Immature natural killer cell (primary cell): ENCODE results near the gene PLA2G2E. TPM values are rescaled to one million over a fixed set of nuclear protein-coding genes. Genes with fewer than 3 reads are reported as not detected.

ENCODE experiments used
- DNase-seq, 3 donors: peaks; one replicate each; pipeline ENCODE4 v3.0.0; 2022; ENCODE audit warnings: mixed read lengths in 1 of 3
- H3K27ac Mint-ChIP-seq, 6 donors: one replicate each; pipeline ENCODE4 v1.8.0; 2020; ENCODE audit warnings: mixed read lengths in 6 of 6, mild to moderate bottlenecking in 5 of 6, inconsistent platforms in 4 of 6, moderate library complexity in 3 of 6
- H3K27me3 Mint-ChIP-seq, 3 donors: one replicate each; pipeline ENCODE4 v1.8.0; 2020 to 2021; ENCODE audit warnings: low read depth in 3 of 3, mild to moderate bottlenecking in 3 of 3, mixed read lengths in 3 of 3, moderate library complexity in 3 of 3, inconsistent platforms in 1 of 3
- H3K36me3 Mint-ChIP-seq, 3 donors: one replicate each; pipeline ENCODE4 v1.8.0; 2020; ENCODE audit warnings: mixed read lengths in 3 of 3, inconsistent platforms in 2 of 3, mild to moderate bottlenecking in 2 of 3
- H3K4me1 Mint-ChIP-seq, 2 donors: one replicate each; pipeline ENCODE4 v1.8.0; 2020; ENCODE audit warnings: inconsistent platforms in 2 of 2, mild to moderate bottlenecking in 2 of 2, mixed read lengths in 2 of 2, moderate library complexity in 1 of 2
- H3K4me3 Mint-ChIP-seq, 5 donors: one replicate each; pipeline ENCODE4 v1.8.0; 2020; ENCODE audit warnings: mild to moderate bottlenecking in 5 of 5, mixed read lengths in 5 of 5, inconsistent platforms in 3 of 5, moderate library complexity in 3 of 5
- H3K9me3 Mint-ChIP-seq, 6 donors: one replicate each; pipeline ENCODE4 v1.8.0; 2020; ENCODE audit warnings: mild to moderate bottlenecking in 6 of 6, mixed read lengths in 6 of 6, inconsistent platforms in 4 of 6, moderate library complexity in 3 of 6
- polyA plus RNA-seq, 3 donors: library from polyadenylated mRNA; unstranded; fragments of 300-500 nt; fragmentation: Illumina TruSeq; gene quantifications; one replicate each; pipeline ENCODE4 v1.2.3, GENCODE V29; 2021

Gene PLA2G2E
- polyA plus RNA-seq, 3 donors from 2014 or later, result not detected

DNA sequence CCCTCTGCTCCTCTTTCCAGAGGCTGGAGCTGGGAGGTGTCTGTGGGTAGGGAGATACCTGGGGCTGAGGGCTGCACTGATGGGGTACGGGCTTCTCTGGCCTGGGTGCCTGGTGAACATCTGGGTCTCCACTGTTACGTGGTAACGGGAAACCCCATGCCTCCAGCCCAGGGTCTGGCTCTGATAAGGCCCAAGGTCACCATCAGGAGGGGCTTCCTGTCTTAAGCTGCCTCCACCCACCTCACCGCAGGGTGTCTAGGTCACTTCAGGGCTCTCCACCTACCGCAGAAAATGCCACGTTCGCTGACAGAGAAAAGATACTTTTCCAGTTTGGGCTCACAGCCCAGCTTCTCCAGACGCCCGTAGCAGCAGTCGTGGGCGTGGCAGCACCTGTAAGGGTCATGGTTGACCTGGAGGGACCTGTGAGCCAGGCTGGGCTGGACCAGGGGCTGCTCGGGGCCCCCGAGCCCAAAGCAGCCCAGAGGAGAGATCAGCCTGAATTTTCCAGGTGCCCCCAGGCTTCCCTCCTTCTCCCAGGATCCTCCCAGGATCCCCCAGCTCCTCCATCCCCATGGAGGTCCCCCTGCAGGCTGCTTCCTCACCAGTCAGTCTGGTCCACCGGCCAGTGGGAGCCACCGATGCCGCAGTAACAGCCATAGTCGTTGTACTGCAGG, 1.3 kb downstream of the PLA2G2E start:
- H3K27me3 Mint-ChIP-seq, result peaks cover 0 to 6% (median 2%) of the 10 kb centered on the region in 3 donors
- H3K36me3 Mint-ChIP-seq, result no peaks in the 10 kb centered on the region
- H3K27ac Mint-ChIP-seq, result no peak overlapping the region
- H3K4me1 Mint-ChIP-seq, result no peaks in the 10 kb centered on the region
- H3K9me3 Mint-ChIP-seq, result no peaks in the 10 kb centered on the region
- no peak overlapping the region for H3K4me3 Mint-ChIP-seq
- DNase-seq, result no peak

DNA sequence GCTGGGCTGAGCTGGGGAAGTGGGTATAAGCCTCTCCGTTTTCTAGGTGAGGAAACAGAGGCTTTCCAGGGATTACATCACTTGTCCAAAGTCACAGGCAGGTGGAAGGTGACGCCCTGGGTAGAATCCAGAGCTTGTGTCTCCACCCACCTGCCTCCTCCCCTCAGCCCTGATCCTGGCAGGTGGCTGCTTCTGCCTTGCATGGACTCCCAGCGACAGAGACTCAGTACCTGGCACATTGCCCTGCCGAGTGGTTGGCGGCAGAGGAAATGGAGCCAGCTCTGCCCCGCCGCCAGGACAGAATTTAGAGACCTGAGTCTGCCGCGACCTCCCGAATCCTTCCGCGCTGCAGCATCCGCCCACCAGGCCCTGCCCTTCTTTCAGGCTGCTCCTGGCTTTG, 2.1 kb downstream of the PLA2G2E start:
- Mint-ChIP-seq H3K4me1 (no peaks in the 10 kb centered on the region), H3K4me3 (no peak overlapping the region), H3K27me3 (peaks cover 0 to 6% (median 2%) of the 10 kb centered on the region in 3 donors), H3K9me3 (no peaks in the 10 kb centered on the region), H3K27ac (no peak overlapping the region), H3K36me3 (no peaks in the 10 kb centered on the region)
- no peak for DNase-seq

DNA sequence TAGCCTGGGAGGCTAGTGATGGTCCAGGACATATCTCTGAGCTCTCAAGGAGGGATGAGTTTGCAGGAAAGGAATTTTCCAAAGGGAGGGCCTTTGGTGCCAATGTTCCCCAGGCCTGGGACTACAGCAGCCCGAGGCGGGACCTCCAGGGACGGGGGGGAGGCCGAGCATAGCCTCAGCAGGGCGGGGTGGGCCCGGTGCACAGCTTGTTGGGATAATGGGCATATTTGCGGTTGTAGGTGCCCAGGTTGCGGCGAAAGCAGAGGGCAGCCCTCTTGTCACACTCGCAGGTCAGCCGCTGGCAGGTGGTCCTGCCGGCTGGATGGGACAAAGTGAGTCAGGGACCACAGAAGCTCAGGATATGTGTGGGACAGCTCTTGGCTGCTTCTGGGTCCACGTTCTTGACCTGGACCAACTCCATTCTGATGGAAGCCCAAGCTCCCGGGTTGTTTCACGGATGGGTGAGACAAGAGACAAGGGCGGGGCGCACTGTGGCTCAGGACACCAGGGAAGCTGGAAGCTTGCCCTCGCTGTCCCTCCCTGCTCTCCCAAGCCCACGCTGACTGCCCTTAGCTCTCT, 3.2 kb downstream of the PLA2G2E start:
- H3K36me3 Mint-ChIP-seq, result no peaks in the 10 kb centered on the region
- H3K27ac Mint-ChIP-seq, result no peak overlapping the region
- no peaks in the 10 kb centered on the region for H3K9me3 Mint-ChIP-seq
- no peak overlapping the region for H3K4me3 Mint-ChIP-seq
- H3K27me3 Mint-ChIP-seq, result peaks cover 0 to 6% (median 2%) of the 10 kb centered on the region in 3 donors
- H3K4me1 Mint-ChIP-seq, result no peaks in the 10 kb centered on the region
- DNase-seq, result no peak

DNA sequence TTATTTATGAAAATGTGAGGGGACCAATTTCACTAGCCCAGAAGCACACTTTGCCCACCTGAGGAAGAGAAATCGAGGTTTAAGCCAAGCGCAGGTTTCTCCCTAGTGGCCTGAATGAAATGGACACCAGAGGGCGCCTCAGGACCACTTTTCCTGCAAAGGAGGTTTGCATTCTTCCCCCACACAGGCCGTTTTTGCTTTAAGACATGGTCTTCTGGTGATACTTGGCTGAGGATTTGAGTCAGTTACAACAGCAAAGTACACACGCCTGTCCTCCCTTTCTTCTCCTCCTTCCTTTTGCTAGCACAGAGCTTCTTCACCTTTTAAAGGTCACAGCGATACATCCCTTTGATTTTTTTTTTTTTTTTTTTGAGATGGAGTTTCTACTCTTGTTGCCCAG, 5.4 kb downstream of the PLA2G2E start:
- Mint-ChIP-seq H3K4me3 (no peak overlapping the region), H3K27me3 (peaks cover 0 to 6% (median 0%) of the 10 kb centered on the region in 3 donors), H3K9me3 (no peaks in the 10 kb centered on the region), H3K36me3 (peaks cover 0 to 3% (median 0%) of the 10 kb centered on the region in 3 donors), H3K4me1 (no peaks in the 10 kb centered on the region), H3K27ac (peak overlapping the region in 1 of 6 donors; percentile 60)
- peak; percentile 59 to 72 (median 60) for DNase-seq

DNA sequence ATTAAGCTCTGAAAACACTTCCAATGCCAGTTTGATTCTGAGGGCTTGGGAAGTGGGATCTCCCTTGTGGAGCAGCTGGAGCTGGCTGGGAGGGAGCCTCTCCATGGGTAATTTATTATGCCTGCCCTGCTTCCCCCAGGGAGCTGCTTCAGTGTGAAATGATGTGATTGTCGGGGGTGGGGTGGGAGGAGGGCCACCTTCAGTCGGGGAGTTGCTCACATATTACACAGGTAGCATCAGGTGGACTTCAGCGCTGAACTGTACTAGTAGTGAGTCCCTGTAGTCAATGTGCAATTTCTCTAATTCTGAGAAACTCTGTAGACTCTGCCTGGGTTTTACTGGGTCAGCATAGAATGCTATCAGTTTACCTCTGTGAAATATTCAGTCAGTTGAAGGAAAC, 12.8 kb downstream of the PLA2G2E start:
- DNase-seq, result no peak
- no peaks in the 10 kb centered on the region for H3K4me1 Mint-ChIP-seq
- H3K4me3 Mint-ChIP-seq, result no peak overlapping the region
- no peaks in the 10 kb centered on the region for H3K9me3 Mint-ChIP-seq
- no peak overlapping the region for H3K27ac Mint-ChIP-seq
- peaks cover 0 to 2% (median 0%) of the 10 kb centered on the region in 3 donors for H3K27me3 Mint-ChIP-seq
- peaks cover 25 to 59% (median 46%) of the 10 kb centered on the region in 3 donors for H3K36me3 Mint-ChIP-seq

DNA sequence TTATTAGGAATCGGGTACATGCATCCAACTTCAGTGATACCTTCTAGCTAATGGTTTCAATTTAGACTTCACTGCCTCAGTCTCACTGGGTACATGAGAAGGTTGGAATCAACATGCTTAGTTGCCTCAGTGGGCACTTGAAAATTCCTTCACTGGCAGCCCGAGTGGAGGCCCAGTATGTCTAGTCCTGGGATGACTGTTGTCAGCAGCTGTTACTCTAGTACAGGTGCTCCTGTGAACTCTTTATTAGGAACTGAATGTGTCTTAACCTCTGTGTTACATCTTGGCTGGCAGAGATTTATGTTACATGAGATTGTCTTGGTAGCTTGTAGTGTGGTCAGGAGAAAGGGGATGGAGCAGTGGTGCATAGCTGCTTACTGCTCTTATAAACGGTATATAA, 13.4 kb downstream of the PLA2G2E start:
- no peak overlapping the region for H3K27ac Mint-ChIP-seq
- DNase-seq, result no peak
- peaks cover 28 to 62% (median 49%) of the 10 kb centered on the region in 3 donors for H3K36me3 Mint-ChIP-seq
- H3K27me3 Mint-ChIP-seq, result peaks cover 0 to 2% (median 0%) of the 10 kb centered on the region in 3 donors
- H3K4me3 Mint-ChIP-seq, result no peak overlapping the region
- H3K9me3 Mint-ChIP-seq, result no peaks in the 10 kb centered on the region
- peaks cover 0 to 1% of the 10 kb centered on the region in 2 donors for H3K4me1 Mint-ChIP-seq

DNA sequence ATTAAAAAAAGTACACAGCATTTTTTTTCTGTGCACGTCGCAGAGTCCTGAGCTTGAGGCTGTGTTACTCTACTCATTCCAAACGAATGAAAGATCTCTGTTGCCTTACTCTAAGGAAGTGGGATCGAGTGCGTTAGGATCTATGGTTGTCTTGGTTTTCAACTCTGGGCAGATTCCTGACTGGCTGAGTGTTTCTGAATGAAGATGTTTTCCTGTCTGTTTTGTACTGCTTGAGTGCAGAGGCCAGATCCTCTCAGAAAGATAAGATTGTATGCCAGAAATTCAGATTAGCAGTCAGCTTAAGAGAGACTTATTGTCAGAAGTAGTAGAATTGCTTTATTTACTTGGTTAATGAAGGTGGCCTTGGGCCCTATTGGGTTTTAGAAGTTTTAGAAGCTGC, 14.0 kb downstream of the PLA2G2E start:
- DNase-seq, result no peak
- Mint-ChIP-seq H3K9me3 (no peaks in the 10 kb centered on the region), H3K27ac (no peak overlapping the region), H3K4me3 (no peak overlapping the region), H3K27me3 (peaks cover 0 to 2% (median 0%) of the 10 kb centered on the region in 3 donors), H3K36me3 (peaks cover 34 to 66% (median 55%) of the 10 kb centered on the region in 3 donors), H3K4me1 (peaks cover 0 to 1% of the 10 kb centered on the region in 2 donors)

DNA sequence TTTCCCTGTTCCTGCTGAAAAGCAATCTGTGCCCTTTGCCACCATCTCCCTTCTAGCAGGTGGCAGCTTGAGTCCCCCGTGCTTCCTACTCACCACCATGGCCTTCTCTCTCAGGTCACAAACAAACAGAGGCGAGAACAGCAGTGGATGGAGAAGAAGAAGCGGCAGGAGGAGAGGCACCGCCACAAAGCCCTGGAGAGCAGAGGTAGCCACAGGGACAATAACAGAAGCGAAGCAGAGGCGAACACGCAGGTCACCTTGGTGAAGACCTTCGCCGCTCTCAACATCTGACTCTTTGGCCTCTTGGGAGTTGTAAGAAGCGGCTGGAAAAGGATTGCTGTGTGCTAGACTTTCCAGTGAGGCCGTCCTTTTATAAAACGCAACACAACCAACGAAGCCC, 16.0 kb downstream of the PLA2G2E start:
- DNase-seq, result no peak
- Mint-ChIP-seq H3K9me3 (no peaks in the 10 kb centered on the region), H3K4me3 (no peak overlapping the region), H3K36me3 (peaks cover 41 to 72% (median 55%) of the 10 kb centered on the region in 3 donors), H3K27me3 (peaks cover 0 to 2% (median 0%) of the 10 kb centered on the region in 3 donors), H3K4me1 (peaks cover 0 to 1% of the 10 kb centered on the region in 2 donors), H3K27ac (no peak overlapping the region)

DNA sequence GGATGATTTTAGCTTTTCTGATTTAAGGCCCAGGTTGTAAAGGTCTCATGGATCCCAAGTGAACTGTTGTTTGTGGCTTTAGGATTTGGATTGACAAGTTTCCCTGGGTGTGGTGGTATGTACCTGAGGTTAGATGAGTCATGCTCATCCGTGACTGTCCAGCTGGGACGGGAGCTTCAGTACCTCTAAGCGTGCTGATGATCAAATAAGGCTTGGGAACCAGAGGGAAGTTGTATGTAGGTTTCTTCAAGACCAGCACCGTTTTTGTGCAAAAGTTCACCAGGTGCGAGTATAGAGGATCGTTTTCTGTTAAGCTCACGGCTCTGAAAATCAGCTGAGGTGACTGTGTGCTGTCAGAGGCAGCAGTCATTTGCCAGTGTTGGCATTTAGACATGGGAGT, 19.8 kb downstream of the PLA2G2E start:
- Mint-ChIP-seq H3K36me3 (peaks cover 52 to 76% (median 57%) of the 10 kb centered on the region in 3 donors), H3K9me3 (no peaks in the 10 kb centered on the region), H3K27ac (no peak overlapping the region), H3K4me3 (no peak overlapping the region), H3K27me3 (peaks cover 0 to 2% (median 0%) of the 10 kb centered on the region in 3 donors), H3K4me1 (peaks cover 0 to 1% of the 10 kb centered on the region in 2 donors)
- DNase-seq, result no peak

DNA sequence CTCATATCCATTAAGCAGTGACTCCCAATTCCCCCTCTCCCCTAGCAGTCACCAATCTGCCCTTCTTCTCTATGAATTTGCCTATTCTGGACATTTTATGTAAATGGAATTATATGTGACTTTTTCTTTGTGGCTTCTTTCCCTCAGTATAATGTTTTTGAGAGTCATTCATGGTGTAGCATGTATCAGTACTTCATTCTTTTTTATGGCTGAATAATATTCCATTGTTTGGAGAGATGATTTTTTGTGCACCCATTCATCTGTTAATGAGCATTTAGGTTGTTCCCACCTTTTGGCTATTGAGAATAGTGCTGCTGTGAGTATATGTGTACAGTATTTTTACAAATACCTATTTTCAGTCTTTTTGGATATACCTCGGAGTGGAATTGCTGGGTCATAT, 21.8 kb downstream of the PLA2G2E start:
- H3K4me1 Mint-ChIP-seq, result peaks cover 0 to 1% of the 10 kb centered on the region in 2 donors
- peaks cover 0 to 2% (median 0%) of the 10 kb centered on the region in 3 donors for H3K27me3 Mint-ChIP-seq
- H3K27ac Mint-ChIP-seq, result no peak overlapping the region
- no peak for DNase-seq
- H3K36me3 Mint-ChIP-seq, result peaks cover 42 to 58% (median 47%) of the 10 kb centered on the region in 3 donors
- no peaks in the 10 kb centered on the region for H3K9me3 Mint-ChIP-seq
- no peak overlapping the region for H3K4me3 Mint-ChIP-seq

DNA sequence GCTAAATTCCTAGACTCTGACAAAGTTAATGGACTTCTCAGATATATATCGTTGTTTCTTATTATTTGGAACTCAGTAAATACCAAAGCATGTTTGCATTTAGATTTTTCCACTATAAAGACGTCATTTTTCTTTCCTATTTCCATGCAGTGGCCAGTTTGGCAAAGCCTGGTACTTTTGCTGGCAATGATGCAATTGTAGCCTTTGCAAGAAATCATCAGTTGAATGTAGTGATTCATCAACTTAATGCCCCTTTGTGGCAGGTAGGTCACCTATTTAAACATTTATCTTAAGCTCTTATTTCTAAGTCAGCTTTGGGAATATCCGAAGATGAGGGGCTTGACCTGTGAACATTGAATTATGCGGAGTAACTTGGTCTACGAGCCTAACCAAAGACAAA, 29.2 kb downstream of the PLA2G2E start:
- H3K27me3 Mint-ChIP-seq, result no peaks in the 10 kb centered on the region
- no peak overlapping the region for H3K4me3 Mint-ChIP-seq

DNA sequence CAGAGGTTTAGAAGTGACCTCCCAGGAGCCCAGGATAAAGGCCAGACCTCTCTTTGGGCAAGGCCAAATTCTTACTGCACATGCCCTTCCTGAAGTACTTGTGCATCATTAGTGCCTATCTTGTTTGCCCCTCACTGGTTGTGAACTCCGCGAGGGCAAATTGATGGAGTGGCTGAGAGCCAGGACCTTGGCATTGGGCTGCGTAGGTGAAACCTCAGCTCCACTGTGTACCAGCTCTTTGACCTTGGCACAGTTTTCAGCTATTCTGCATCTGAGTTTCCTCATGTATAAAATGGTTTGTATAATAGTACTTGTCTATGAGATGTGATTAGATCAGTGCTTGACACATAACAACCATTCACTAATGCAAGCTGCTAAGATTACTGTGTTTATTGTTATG, 29.7 kb downstream of the PLA2G2E start:
- no peak overlapping the region for H3K4me3 Mint-ChIP-seq
- H3K27ac Mint-ChIP-seq, result no peak overlapping the region
- no peaks in the 10 kb centered on the region for H3K27me3 Mint-ChIP-seq
- peaks cover 0 to 13% of the 10 kb centered on the region in 2 donors for H3K4me1 Mint-ChIP-seq
- no peak for DNase-seq
- no peaks in the 10 kb centered on the region for H3K9me3 Mint-ChIP-seq
- H3K36me3 Mint-ChIP-seq, result peaks cover 15 to 25% (median 24%) of the 10 kb centered on the region in 3 donors

More for the DNA sequence above, 29.2 kb downstream of the PLA2G2E start:
- H3K9me3 Mint-ChIP-seq, result no peaks in the 10 kb centered on the region
- H3K4me1 Mint-ChIP-seq, result peaks cover 0 to 13% of the 10 kb centered on the region in 2 donors
- no peak for DNase-seq
- H3K27ac Mint-ChIP-seq, result no peak overlapping the region
- H3K36me3 Mint-ChIP-seq, result peaks cover 21 to 31% (median 29%) of the 10 kb centered on the region in 3 donors

DNA sequence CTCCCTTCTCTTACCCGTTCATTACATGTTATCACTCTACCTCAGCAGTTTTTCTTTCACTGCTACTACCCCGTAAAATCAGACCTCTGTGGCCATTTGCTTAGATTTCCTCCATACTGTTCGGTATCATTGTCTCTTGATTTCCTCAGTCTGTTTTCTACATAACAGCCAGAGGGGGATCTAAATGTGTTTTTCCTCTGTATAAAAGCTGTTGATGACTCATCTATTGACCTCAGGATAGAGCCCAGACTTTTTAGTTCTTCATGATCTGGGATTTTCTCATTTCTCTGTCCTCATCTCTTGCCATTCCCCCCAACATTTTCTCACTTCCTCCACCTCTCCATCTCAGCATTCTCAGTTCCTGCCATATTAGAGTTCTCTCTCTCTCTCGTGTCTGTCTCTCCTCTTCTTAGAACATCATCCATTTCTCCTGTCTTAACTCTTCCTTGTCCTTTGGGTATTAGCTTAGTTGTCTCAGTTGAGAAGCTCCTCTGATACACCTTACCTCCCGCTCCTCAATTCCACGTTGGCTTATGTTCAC, 30.7 kb downstream of the PLA2G2E start:
- no peaks in the 10 kb centered on the region for H3K27me3 Mint-ChIP-seq
- no peak for DNase-seq
- H3K27ac Mint-ChIP-seq, result peak overlapping the region in 1 of 6 donors; percentile 31
- H3K4me3 Mint-ChIP-seq, result no peak overlapping the region
- peaks cover 15 to 25% (median 24%) of the 10 kb centered on the region in 3 donors for H3K36me3 Mint-ChIP-seq
- peaks cover 2 to 19% of the 10 kb centered on the region in 2 donors for H3K4me1 Mint-ChIP-seq
- no peaks in the 10 kb centered on the region for H3K9me3 Mint-ChIP-seq

DNA sequence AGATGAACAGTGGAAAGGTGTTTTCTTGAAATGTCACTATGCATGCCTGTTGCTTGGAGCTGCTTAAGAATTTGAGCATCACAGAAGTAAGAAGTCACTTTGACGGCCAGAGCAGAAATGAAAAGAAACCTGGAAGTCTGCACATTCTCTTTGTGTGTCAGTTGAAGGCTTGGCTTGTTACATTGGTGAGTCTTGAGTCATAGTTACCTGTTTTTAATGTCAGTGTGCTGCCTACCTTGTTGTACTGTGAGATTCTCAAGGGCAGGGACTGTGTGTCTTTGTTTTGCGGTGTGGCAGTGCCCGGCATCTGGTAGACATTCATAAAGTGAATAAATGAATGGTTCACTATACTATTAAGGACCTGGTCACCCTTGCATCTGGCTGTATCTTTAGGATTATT, 31.3 kb downstream of the PLA2G2E start:
- no peaks in the 10 kb centered on the region for H3K27me3 Mint-ChIP-seq
- no peak overlapping the region for H3K4me3 Mint-ChIP-seq
- H3K4me1 Mint-ChIP-seq, result peaks cover 2 to 20% of the 10 kb centered on the region in 2 donors
- no peak for DNase-seq
- H3K9me3 Mint-ChIP-seq, result no peaks in the 10 kb centered on the region
- no peak overlapping the region for H3K27ac Mint-ChIP-seq
- H3K36me3 Mint-ChIP-seq, result peaks cover 15 to 25% (median 20%) of the 10 kb centered on the region in 3 donors
